NCI-H2196 (cell line): Measurements from ENCODE around the gene NCF1.
"Not testable (repeated sequence)": the region's sequence is repeated elsewhere in the genome, so short reads cannot be mapped to it uniquely, and the experiment has no call there.

Experiments used
- DNase-seq: peaks from one replicate; lab custom pipeline; 2025; ENCODE audit not compliant: unreplicated experiment; lab: John Stamatoyannopoulos, UW

NCF1 gene

GRCh38 chr7:74788369-74789150, 14.7 kb downstream of the NCF1 start:
- peak; percentile 79 for DNase-seq

GRCh38 chr7:74789200-74789736, 15.5 kb downstream of the NCF1 start:
- not testable (repeated sequence) for DNase-seq

GRCh38 chr7:74797848-74798622, 24.2 kb downstream of the NCF1 start:
- DNase-seq: not testable (repeated sequence)

GRCh38 chr7:74798644-74799043, 24.8 kb downstream of the NCF1 start:
- not testable (repeated sequence) for DNase-seq

- DNase-seq: not testable (repeated sequence)
Measured at GRCh38 chr7:74815882-74816281, 42.1 kb downstream of the NCF1 start.

- not testable (repeated sequence) for DNase-seq
Measured at GRCh38 chr7:74820146-74820805, 46.5 kb downstream of the NCF1 start.

- DNase-seq: not testable (repeated sequence)
Measured at GRCh38 chr7:74821259-74821658, 47.4 kb downstream of the NCF1 start.

GRCh38 chr7:74829959-74830358, 56.1 kb downstream of the NCF1 start:
- not testable (repeated sequence) for DNase-seq

- not testable (repeated sequence) for DNase-seq
Measured at GRCh38 chr7:74830411-74830810, 56.6 kb downstream of the NCF1 start.
